Endometrial microvascular endothelial cells (primary cell): ENCODE data around the gene SDSL. TPM values are rescaled to one million over a fixed set of nuclear protein-coding genes. Genes with fewer than 3 reads are reported as not detected.

Source experiments
- in situ Hi-C: cut with HindIII; loops from 2 replicates; pipeline ENCODE4 v1.10.0; 2017; ENCODE audit warnings: low sequenced_read_pairs, low pct_unique_long_range_greater_than_20kb; ENCODE audit errors: inconsistent ontology term
- total RNA-seq: library from RNA; depleted of rRNA; stranded (reverse); fragments of >200 nt; gene quantifications from one replicate; pipeline ENCODE4 v1.2.3, GENCODE V29; 2015; ENCODE audit errors: inconsistent ontology term

SDSL gene
- total RNA-seq, 1 donor from 2014 or later = 8.6 TPM

DNA sequence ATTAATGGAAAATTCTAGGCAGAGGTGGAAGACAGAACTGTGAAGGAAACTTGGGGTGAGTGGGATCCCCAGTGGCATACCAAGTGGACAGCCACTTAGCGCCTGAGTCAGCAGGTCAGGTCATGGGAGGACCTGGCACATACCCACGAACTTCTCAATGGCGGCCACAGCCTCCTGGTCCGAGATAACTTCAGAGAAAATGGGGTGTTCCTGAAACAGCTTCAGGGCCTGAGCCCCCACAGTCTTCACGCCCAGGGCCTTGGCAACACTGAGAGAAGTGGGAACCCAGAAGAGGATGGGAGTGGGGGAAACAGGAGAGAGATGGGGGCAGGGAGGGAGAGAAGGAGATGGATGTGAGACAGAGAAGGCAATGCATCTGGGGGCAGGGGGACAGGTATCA lies 28.4 kb upstream of the SDSL start:
- in situ Hi-C loops = no loop called here

GRCh38 chr12:113395119-113395518 lies 27.1 kb upstream of the SDSL start:
- in situ Hi-C loops = no loop called here

DNA sequence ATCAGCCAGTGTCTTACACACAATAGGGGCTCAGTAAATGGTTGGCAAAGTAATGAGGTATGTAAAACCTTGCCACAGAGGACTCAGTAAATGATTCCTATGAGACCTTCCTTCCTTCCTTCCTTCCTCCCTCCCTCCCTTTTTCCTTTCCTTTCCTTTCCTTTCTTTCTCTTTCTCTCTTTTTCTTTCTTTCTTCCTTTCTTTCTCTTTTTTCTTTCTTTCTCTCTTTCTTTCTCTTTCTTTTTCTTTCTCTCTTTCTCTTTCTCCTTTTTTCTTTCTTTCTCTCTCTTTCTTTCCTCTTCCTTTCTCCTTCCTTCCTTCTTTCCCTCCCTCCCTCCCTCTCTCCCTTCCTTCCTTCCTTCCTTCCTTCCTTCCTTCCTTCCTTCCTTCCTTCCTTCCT lies 26.0 kb upstream of the SDSL start:
- in situ Hi-C loops = no loop called here

- in situ Hi-C loops = no loop called here
These were observed 25.2 kb upstream of the SDSL start for GRCh38 chr12:113396828-113397496.

DNA sequence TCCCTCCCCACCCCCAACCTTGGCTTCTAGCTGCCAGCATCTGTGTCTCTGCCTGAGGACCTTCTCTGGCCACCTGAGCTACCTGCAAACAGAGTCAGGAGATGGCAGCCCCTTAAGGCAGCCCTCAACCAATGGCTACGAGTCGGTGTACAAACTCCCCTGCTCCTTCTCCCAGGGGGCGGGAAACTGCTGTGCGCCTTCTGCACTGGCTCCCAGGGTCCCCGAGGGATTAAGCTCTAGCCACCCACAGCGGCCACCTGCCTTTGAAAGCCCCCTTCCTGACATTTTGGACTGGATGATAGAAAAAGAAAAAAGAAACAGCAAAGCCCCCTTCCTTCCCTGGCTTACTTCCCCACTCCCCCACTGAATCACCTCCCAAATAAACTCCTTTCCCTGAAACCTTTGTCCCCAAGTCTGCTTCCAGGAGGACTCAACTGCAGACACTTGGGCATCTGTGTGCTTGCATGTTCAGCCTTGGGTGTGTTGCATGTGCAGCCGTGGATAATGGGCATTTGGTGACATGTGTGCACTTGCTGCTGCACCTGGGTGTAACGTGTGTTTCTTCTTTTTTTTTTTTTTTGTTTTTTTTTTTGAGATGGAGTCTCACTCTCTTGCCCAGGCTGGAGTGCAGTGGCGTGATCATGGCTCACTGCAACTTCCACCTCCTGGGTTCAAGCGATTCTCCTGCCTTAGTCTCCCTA lies 24.5 kb upstream of the SDSL start:
- in situ Hi-C loops = no loop called here

- in situ Hi-C loops = no loop called here
These were observed 23.6 kb upstream of the SDSL start for GRCh38 chr12:113398346-113399290.

- in situ Hi-C loops = no loop called here
These were observed 22.7 kb upstream of the SDSL start for GRCh38 chr12:113399490-113399889.

DNA sequence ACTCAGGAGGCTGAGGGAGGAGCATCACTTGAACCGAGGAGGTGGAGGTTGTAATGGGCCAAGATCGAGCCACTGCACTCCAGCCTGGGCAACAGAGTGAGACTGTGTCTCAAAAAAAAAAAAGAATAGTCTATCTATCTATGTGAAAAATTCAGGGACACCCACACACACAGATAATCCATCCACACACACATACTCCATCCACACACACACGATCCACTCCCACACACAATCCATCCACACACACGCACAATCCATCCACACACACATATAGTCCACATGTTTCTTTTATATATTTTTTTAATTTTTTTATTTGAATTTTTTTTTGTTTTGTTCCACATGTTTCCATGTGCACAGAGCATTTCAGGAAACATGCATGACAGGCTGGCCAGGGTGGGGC lies 21.8 kb upstream of the SDSL start:
- in situ Hi-C loops = no loop called here

GRCh38 chr12:113401066-113402000 lies 20.8 kb upstream of the SDSL start:
- in situ Hi-C loops = no loop called here

DNA sequence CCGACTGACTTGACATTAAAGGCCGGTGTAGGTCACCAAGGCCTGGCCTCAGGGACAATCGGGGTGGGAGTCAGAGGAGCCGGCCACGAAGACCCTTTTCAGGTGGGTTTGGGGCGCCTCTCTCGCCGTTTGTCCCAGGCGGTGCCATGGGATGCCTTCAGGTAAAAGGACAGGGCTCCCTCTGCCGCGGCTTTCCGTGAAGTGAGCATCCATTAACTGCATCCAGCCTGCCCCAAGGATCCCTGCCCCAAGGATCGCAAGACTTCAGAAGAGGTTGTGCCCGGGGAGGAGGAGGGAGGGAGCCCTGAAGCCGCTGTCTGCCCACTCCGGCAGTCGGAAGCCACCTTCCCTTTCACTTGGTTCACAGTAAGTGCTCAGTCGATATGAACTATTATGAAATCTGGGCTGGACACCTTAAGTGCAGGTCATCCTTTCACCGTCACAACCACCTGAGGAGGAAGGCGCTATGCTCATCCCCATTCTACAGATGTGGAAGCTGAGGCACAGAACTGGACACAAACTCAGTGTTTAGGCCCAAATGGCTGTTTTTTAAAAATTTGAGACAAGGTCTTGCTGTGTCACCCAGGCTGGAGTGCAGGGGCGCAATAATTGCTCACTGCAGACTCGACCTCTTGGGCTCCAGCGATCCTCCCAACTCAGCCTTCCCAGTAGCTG lies 19.5 kb upstream of the SDSL start:
- in situ Hi-C loops = no loop called here

DNA sequence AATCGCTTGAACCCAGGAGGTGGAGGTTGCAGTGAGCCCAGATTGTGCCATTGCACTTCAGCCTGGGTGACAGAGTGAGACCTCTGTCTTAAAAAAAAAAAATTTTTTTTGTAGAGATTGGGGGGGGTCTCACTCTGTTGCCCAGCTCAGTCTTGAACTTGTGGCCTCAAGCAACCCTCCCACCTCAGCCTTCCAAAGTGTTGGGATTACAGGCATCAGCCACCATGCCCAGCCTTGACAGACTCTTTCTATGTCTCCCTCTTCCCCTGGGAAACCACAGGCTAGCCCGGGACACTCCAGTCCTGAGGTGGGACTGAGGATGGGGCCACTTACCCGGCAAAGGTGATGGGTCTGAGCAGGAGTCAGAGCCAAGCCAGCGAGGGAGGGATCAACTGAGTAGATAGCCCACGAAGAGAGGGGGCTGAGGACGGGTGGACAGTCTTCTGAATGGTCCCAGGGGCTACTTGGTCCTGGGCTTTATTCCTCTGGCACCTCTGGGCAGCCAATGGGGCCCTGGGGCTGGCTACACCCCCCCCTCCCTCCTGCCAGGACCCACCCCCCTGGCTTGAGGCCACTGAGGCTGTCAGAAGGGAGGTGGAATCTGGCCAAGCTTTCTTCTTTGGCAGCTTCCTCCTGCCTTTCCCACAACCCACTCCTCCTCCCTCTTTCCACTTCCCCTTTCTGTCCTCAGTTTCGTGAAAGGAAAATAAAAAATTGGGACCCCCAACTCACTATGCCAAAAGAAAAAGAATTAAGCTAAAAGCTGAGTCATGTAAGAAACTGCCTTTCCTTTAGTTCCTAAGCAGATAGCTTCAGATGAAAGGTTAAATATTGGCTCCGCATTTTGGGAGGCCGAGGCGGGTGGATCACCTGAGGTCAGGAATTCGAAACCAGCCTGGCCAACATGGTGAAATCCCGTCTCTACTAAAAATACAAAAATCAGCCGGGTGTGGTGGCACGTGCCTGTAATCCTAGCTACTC lies 18.5 kb upstream of the SDSL start, which contains the start of gene SDS:
TSS of gene SDS (minus strand) at position 453 of the 981 bp plus-strand sequence. CDS start 4,179 bp downstream, outside the sequence.
- in situ Hi-C loops = no loop called here

- in situ Hi-C loops = no loop called here
These were observed 16.5 kb upstream of the SDSL start for GRCh38 chr12:113405694-113406093.

DNA sequence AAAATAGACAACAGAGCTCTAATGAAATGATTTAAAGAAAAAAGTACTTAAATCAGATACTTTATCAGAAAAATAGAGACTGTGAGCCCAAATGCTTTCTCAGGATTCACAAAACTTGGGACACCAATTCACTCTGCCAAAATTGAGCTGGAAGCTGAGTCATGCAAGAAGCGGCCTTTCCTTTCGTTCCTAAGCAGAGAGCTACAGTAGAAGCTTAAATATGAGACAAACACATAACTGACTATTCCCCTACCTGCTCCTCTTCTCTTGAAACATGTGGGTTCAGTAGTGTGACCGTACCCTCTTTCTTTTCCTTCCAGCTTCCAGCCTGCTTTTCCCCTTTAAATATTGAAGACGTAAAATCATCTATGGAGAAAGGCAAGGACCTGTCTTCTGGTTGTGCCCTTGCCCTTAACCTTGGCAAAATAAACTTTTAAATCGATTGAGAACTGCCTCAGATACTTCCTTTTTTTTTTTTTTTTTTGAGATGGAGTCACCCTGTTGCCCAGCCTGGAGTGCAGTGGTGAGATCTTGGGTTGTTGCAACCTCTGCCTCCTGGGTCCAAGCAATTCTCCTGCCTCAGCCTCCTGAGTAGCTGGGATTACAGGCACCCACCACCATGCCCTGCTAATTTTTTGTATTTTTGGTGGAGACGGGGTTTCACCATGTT lies 14.1 kb upstream of the SDSL start:
- in situ Hi-C loops = no loop called here

DNA sequence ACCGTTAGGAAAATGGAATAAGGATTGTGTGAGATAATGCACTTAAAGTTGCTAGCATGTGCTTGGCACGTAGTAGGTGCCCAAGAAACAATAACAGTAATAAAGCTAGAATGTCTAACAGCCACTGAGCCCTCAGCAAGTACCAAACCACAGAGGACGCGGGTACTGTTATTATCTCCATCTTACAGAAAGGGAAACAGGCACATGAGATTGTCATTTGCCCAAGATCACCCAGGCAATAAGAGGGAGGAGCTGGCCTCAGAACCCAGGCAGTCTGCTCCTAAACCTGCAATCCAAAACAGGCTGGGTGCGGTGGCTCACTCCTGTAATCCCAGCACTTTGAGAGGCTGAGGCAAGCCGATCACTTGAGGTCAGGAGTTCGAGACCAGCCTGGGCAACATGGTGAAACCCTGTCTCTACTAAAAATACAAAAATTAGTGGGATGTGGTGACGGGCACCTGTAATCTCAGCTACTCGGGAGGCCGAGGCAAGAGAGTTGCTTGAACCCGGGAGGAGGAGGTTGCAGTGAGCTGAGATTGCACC lies 13.4 kb upstream of the SDSL start:
- in situ Hi-C loops = no loop called here

- in situ Hi-C loops = no loop called here
These were observed 12.6 kb upstream of the SDSL start for GRCh38 chr12:113409462-113410124.

DNA sequence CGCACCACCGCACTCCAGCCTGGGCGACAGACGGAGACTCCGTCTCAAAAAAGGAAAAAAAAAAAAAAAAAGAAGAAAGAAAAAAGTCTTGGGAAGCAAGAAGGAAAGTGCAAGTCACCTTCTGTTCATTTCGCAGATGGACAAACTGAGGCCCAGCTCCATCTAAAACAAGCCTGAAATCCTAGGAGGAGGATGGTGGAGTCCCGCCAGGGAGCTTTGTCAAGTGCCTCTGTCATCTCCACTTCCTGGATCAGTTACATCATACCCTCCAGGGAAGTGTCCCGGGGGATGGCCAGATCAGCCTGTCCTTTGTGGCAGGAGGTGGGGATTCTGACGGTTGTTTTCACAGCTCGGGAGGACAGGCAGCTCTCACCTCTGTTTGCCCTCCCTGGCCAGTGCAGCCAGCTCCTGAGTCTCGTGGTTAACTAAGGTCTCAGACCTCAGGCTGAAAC lies 8.7 kb upstream of the SDSL start:
- in situ Hi-C loops = no loop called here
